PC-9 (cell line): ENCODE data around the gene HOXC10.

ENCODE experiments used
- CTCF ChIP-seq: fragments of 200-600 bp; sonication (generic); conservative IDR thresholded peaks from 2 replicates; pipeline ENCODE4 v1.6.1; 2017; ENCODE audit warnings: mixed run types, antibody characterized with exemption, mild to moderate bottlenecking, moderate library complexity
- EZH2 ChIP-seq: fragments of 200-600 bp; sonication (generic); IDR thresholded peaks from 2 replicates; pipeline ENCODE4 v1.8.0; 2017; ENCODE audit warnings: antibody characterized with exemption, low read depth

- TF ChIP-seq CTCF (no peak), EZH2 (no peak)
These were observed 51.8 kb downstream of the HOXC10 start for GRCh38 chr12:54036620-54037359.
